AG08396 (cell line): ENCODE measurements around the gene SBNO2.

Source experiments
- DNase-seq: peaks from one replicate; pipeline ENCODE4 v3.0.0; 2012; ENCODE audit warnings: low spot score, mixed read lengths

The SBNO2 gene

DNA sequence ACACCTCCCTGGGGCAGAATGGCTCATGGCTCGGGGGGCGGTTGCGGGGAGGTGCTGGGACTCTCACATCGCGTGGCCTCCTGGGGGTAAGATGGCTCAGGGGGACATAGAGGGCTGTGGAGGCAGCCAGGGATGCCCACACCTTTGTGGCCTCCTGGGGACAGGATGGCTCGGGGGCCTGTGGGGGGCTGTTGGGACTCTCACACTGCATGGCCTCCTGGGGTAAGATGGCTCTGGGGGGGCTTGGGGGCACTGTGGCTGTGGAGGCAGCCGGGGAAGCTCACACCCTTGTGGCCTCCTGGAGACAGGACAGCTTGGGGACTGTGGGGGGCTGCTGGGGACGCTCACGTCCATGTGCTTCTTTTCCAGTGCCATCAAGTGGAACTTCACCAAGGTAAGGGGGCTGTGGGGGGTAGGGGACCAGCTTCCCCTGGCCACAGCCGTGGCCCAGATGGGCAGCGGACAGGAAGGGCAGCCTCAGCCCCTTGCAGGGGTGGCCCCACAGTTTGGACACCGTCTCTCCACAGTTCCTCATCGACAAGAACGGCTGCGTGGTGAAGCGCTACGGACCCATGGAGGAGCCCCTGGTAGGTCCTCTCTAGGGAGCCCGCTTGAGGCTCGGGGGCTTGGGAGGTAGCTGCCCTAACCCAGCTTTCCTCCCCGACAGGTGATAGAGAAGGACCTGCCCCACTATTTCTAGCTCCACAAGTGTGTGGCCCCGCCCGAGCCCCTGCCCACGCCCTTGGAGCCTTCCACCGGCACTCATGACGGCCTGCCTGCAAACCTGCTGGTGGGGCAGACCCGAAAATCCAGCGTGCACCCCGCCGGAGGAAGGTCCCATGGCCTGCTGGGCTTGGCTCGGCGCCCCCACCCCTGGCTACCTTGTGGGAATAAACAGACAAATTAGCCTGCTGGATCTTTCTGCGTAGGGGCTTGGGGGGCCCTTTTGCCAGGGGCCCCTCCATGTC lies 67.9 kb downstream of the SBNO2 start:
- DNase-seq: no peak

DNA sequence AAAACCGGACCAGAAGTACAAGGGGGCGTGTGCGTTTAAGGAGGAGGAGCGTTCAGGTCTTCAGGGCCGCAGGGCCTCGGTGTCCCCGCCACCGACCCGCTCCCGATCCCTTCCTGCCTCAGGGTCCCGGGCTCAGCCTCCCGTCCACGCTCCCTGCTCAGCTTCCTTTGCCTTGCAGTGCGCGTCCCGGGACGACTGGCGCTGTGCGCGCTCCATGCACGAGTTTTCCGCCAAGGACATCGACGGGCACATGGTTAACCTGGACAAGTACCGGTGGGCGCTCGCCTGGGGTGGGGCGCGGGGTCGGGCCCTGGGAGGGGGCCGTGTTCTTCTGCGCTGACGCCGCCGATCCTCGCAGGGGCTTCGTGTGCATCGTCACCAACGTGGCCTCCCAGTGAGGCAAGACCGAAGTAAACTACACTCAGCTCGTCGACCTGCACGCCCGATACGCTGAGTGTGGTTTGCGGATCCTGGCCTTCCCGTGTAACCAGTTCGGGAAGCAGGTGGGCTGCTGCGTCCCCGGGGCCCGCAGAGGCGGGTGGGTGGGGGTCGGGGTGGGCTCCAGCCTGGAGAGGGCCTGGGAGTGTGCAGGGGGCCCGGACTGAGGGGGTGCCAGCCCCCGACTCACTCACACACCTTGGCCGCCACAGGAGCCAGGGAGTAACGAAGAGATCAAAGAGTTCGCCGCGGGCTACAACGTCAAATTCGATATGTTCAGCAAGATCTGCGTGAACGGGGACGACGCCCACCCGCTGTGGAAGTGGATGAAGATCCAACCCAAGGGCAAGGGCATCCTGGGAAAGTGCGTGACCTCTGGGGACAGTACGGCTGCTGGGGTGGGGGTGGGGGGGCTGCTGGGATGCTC lies 68.8 kb downstream of the SBNO2 start:
- DNase-seq: peak; percentile 68

DNA sequence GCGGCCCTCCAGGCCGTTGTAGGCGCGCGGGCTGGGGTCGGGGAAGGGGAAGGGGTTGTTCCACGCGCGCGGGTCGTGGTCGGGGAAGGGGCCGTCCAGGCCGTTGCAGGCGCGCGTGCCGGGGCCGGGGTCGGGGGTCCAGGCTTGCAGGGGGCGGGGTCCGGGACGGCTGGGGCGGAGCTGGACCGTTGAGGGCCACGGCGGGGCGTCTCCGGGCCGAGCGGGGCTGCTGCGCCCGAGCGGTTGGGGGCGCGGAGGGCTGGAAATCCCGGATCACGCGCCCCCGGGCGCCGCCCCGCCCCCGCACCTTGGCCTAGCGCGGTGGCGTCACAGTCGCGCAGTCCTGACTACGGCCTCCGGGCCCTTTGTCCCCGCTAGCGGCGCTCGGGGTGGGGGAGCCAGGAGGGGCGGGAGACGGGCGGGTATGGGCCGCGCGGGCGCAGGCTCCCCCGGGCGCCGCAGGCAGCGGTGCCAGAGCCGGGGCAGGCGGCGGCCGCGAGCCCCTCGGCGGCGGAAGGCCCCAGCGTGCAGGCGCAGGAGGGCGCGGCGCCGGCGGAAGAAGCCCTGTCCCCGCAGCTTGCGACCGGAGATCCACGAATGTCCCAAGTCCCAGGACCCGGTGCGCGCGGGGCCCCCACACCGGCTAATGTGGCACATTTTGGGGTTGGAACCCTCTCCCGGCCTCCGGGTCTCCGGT lies 69.6 kb downstream of the SBNO2 start:
- peak; percentile 87 for DNase-seq

DNA sequence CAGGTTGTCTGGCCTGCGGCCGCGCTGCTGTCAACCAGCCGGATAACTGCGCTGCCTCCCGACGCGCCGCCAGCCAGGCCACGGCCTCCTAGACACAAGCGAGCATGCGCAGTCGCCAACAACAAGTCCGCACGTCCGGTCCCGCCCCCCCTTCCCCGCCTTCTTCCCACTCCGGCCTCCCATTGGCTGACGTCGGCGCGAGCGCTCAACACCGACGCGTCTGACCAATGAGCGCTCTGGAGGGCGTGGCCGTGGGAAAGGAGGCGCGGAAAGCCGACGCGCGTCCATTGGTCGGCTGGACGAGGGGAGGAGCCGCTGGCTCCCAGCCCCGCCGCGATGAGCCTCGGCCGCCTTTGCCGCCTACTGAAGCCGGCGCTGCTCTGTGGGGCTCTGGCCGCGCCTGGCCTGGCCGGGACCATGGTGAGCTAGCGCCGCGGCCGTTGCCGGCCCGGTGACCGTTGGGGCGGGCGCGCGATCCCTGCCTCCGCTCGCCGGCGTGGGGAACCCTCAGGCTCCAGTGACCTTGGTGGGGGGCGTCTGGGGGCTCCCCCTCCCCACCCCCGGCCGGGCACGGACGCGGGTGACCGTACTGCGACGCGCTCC lies 70.3 kb downstream of the SBNO2 start, which contains the start of gene GPX4:
Gene GPX4 (plus strand): TSS at position 287 of the 603 bp plus-strand sequence. CDS start 50 bp downstream, at position 337.
- peak; percentile 98 for DNase-seq

DNA sequence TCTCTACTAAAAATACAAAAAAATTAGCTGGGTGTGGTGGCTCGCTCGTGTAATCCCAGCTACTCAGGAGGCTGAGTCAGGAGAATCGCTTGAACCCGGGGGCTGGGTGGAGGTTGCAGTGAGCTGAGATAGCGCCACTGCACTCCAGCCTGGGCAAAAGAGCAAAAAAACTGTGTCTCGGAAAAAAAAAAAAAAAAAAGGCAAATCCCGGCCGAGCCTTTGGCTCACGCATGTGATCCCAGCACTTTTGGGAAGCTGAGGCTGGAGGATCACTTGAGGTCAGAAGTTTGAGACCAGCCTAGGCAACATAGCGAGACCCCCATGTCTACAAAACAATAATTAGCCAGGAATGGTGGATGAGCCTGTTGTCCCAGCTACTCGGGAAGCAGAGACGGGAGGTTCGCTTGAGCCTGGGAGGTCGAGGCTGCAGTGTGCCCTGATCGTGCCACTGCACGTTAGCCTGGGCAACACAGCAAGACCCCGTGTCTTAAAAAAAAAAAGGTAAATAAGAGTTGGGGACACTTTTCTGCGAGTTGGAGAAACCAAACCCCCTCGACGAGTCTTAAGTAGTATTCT lies 70.8 kb downstream of the SBNO2 start:
- DNase-seq: no peak

DNA sequence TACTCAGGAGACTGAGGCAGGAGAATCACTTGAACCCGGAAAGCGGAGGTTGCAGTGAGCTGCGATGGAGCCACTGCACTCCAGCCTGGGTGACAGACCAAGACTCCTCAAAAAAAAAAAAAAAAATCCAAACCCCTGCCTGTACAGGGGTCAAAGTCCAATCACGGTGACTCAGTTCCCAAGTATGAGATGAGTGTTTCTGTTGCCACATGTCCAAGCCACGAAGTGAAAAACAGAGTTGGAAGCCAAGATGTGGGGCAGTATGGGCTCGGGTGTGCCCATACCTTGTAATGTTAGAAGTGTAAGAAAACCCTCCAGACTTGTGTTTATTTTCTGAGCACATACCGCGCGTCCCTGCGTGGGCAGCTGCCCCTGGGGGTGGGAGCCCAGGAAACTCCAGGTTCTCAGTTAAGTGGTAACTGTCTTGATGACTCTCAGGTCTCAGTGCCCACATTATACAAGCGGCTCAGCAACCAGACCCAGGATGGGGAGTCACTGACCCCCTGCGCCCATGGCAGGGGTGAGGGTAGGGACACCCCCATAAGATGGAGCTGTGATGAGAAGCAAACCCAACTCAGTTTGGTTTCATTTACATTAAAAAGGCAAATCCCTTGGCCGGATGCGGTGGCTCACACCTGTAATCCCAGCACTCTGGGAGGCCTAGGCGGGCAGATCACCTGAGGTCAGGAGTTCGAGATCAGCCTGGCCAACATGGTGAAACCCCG lies 71.5 kb downstream of the SBNO2 start:
- DNase-seq: peak; percentile 84

DNA sequence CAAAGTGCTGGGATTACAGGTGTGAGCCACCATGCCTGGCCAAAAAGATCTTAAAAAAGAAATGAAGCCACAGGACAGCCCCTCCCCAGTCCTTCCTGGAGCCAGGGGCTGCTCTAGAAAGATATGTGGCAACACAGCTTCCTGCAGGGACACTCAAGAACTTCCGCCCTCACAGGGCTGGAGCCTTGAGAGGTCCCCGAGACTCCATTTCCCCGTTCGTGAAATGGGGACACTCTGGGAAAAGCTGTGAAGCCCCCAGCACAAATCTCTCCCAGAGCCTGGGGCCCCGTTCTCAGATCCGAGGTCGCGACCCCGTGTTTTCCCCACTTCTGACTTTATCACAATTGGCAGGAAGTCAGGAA lies 72.8 kb downstream of the SBNO2 start:
- DNase-seq: no peak

DNA sequence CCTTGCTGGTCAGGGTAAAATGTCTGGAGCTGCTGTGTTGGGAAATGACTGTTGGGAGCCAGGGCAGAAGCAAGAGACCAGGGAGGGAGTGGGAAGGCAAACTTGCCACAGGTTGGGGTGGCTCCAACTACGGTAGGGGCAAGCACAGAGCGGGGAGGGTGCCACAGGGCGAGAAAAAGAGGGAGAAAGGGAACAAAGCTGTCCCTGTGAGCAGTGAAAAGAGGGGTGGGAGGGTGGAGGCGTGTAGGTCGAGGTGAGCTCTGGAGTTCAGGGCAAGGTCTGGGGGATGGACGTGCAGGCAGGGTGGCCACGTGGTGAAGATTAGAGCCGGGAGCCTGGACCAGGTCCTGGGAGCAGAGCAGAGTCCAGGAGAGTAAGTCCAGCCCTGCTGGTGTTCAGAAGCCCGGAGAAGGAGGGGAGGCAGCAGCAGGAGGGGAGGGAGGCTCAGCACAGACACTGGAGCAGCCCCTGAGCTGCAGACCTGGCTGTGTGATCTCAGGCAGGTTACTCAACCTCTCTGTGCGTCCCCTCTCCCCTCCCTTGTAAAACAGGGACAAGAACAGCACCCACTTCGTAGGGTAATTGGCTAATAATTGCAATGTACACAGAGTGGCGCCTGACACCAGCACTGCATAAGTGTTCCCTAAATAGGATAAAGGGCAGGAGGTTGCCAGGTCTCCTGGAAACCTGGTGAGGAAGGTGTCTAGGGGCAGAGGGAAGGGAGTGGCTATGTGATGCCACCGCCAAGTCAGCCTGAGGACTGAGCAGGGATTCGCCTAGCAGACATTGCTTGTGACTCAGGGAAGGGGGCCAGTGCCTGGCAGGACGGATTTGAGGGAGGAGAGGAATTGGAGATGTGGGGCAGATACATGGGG lies 75.7 kb downstream of the SBNO2 start:
- no peak for DNase-seq

DNA sequence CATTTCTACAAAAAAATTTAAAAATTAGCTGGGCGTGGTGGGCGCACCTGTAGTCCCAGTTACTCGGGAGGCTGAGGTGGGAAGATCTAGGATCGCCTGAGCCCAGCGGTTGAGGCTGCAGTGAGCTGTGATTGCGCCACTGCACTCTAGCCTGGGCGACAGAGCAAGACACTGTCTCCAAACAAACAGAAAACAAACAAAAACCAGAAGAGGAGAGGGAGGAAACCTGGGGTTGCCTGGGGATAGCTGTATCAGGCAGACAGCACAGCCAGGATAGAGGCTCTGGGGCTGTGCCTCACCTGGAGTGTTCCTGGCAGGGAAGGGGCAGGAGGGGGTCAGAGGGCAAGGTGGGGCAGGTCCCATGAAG lies 76.3 kb downstream of the SBNO2 start:
- no peak for DNase-seq

DNA sequence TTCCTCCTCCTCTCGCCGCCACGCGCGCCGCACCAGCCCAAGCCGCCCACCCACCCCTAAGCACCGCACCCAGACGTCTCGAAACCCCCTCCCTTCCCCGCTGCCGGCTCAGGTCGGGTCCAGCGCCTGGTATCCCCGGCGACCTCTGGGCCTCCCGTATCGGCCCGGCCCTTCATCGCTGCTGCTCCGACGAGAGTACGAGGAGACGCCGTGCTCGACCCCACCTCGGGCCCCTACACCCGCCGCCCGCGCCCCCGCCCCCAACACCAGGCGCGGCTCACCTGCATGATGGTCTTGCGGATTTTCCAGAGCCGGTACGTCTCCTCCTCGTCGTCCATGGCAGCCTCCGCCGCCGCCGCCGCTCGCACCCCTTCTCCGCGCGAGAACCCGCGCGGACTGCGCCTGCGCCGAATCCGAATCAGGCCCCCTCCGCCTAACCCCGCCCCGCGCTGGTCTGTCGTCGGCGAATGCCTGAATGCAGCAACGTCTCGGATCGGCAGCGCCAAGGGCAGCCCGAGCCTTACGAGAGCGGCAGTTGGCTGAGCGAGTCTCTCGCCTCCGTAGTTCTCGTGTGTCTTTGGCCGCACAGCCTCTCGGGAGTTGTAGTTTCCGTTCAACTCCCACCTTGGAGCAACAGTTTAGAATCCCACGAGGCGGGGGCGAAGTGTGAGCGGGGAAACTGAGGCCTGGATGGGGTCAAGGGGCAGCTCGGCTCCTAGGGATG lies 78.9 kb downstream of the SBNO2 start, which contains the start of gene POLR2E:
Gene POLR2E (minus strand): TSS at position 398 of the 724 bp plus-strand sequence. CDS start 60 bp downstream, at position 338.
- peak; percentile 99 for DNase-seq

DNA sequence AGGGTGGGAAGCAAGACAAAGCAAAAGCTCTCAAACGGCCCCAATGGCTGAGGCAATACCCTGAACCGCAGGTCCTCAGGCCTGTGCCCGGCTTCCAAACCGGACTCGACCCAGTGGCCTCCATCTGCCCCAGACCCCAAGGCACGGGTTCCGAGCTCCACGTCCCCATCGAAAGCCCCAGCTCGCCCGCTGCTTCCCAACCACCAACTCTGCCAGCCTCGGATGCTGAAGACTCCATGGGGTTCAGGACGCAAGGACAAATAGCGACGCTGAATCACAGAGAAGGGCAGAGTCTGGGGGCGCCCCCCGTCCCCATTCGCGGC lies 79.5 kb downstream of the SBNO2 start:
- no peak for DNase-seq

DNA sequence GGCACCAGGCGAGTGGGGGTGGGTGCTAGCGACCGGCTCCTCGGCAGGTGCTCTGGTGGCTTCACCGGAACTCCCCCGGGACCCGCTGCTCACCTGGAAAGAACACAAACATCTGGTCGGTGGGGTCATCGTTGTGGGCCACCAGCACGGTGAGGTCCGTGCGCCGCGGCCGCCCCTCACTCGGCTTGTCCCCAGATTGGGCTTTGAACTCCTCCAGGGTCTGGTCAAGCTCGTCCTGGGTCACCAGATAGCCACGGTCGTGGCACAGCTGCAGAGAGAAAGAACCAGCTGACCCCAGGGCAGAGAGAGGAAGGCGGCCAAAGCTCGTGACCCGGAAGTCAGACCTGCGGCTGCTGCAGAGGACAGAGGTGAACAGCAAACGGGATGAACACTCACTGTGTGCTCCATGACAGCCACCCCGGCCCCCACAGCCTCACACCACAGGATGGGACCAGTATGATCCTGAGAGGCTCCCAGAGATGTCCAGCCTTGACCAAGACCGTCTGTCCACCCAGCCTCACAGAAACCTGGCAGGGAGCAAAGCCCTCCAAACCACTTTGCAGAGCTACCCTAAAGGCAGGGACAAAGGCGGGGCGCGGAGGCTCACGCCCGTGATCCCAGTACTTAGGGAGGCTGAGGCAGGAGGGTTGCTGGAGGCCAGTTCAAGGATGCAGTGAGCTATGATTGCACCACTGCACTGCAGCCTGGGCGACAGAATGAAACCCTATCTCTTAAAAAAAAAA lies 80.1 kb downstream of the SBNO2 start:
- no peak for DNase-seq

DNA sequence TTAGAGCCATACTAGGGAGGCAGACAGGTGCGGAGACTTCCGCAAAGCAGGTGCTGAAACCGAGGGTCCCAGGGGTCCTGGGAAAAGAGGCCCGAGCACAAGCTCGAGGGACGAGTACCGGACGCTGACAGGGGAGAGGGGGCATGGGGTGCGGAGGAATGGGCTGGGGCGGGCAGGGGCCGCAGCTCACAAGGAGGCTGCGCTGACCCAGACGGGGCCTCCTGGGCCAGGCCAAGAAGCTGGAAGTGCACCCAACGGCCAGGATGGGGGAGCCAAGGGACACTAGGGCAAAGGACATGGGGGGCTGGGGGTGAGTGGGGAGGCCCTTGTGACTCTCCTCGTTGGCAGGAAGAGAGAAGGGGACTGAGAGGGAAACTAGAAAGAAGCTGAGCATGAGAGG lies 80.7 kb downstream of the SBNO2 start:
- DNase-seq: no peak

DNA sequence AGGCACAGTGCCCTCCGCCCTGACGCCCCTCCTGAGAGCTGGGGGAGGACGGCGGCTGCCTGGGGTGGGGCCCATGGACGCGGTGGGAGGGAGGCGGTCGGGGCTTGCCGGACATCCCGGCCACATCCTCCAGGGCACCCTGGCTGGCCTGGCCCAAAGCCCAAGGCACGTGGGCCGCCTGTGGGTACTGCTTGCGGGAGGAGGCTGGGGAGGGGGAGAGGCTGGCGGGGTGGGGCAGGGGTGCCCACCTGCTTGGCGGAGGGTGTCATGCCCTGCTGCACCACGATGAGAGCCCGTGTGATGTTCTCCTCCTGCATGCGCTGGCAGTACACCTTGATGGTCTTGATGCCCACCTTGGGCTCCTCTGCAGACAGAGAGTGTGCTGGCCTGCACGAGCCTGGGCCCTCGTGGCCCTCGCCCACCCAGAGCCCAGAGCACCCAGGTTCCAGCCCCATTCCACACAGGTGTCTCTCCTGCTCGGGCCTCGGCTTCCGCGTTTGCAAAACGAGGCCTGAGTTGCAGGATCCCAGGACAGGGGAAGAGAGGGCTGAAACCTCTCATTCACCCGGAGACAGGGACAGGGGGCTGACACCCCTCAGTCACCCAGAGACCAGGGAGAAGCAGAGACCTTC lies 82.4 kb downstream of the SBNO2 start:
- DNase-seq: no peak

DNA sequence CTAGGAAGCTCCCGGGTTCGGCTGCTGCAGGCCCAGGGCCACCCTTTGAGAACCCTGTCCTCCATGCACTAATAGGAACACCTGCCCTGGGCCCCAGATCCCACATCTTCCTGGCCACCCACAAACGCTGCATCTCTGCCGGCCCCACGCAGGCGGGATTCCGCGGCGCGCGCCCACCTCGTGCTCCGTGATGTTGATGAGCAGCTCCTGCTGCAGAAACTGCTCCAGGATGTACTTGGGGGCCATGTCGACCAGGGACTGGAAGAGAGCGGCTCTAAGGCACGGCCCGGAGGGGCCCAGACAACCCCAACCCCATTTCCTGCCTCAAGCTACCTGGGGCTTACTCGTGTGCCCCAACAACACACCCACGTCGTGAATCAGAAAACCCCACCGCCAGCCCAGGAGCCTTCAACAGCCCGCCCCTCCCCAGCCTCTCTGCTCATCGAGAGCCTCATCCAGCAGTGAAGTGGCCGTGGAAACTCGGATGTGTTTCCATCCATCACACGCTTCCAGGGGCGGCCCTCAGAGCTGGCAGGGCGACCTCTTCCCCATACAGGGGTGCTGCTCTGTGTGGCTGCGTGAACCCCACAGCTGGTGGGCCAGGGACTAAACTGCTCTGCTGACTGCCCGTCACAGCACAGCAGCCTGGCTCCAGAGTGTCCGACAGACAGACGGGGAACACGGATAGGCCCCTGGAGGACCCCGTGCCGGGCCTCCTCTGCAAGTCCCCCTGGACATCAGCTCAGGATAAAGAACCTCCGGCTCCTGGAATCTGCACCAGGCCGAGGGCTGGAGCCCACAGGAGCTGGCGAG lies 83.1 kb downstream of the SBNO2 start:
- no peak for DNase-seq

DNA sequence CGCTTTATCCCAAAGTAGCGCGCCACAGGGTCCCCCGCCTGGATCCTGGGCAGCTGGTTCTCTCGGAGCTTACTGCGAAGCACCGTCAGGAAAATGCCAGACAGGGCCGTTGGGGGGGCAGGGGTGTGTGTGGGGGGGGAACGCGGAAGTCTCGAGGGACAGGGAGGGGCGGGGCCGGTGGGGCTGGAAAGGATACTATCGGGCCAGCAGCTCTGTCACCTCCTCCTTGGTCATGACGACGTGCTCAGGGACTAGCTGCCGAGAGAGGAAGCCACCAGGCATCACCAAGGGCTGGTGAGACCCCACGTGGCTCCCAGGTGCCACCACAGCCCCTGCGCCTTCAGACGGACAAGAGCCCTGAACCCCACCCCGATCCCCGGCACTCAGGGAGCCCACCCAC lies 84.2 kb downstream of the SBNO2 start:
- no peak for DNase-seq

DNA sequence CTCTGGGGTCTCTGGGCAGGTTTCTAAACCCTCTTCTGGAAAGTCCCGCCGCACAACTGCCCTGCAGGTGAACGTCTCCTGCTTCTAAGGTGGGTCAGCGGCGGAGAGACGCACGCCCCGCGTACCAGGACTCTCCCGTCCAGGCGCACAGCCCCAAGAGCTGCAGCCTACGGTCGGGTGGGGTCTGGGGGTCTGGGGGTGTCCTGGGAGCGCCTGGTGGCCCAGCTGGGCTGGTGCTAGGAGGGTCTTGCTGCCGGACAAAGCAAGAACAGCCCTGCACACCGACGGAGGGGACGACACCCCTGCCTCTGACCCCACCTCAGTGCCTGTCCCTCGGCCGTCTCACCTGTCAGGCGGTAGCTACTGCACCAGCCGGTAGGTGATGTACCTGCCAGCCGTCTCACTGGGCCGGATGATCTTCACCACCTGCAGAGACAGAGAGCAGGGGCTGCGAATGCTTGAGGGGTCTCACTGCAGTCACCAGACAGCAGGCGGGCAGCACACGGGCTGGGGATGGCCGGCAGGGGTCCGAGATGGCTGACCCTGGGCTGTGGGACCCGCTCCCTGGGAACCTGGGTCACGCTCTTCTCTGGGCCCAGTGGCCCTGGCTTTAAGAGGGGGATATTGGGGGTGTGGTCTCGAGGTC lies 84.8 kb downstream of the SBNO2 start:
- no peak for DNase-seq
